Naive thymus-derived CD8-positive, alpha-beta T cell (primary cell): ENCODE measurements around the gene TCTA. TPM values are rescaled to one million over a fixed set of nuclear protein-coding genes. Genes with fewer than 3 reads are reported as not detected.

Experiments used
- ATAC-seq, 2 donors: fragments of 150-1000 bp; cut with Tn5 transposase in 1 of 2; sonication (Bioruptor Pico), chemical (Tn5 transposase) in 1 of 2; 1 replicate in 1 of 2; 2 replicates in 1 of 2; pipeline ENCODE4 v1.10.0; 2021; ENCODE audit warnings: mild to moderate bottlenecking in 2 of 2, moderate library complexity in 2 of 2
- POLR2A ChIA-PET: fragments of 350-600 bp; sonication (Branson Sonifier 250); formaldehyde crosslinking; loops from one replicate; lab custom pipeline; 2021; ENCODE audit warnings: antibody characterized with exemption; lab: Charles Lee
- DNase-seq, 10 donors: peaks; one replicate each; pipeline versions ENCODE4 v3.0.0 to v3.0.0-alpha.2; 2020 to 2022
- H3K27ac Mint-ChIP-seq, 10 donors: one replicate each; pipeline ENCODE4 v1.8.0; 2020 to 2022; ENCODE audit warnings: mild to moderate bottlenecking in 10 of 10, mixed read lengths in 10 of 10, moderate library complexity in 4 of 10, inconsistent platforms in 1 of 10
- H3K27me3 Mint-ChIP-seq, 5 donors: one replicate each; pipeline ENCODE4 v1.8.0; 2021 to 2022; ENCODE audit warnings: mixed read lengths in 5 of 5
- H3K36me3 Mint-ChIP-seq, 3 donors: one replicate each; pipeline ENCODE4 v1.8.0; 2020 to 2022; ENCODE audit warnings: mixed read lengths in 3 of 3, mild to moderate bottlenecking in 2 of 3, inconsistent platforms in 1 of 3
- H3K4me1 Mint-ChIP-seq, 4 donors: one replicate each; pipeline ENCODE4 v1.8.0; 2021 to 2022; ENCODE audit warnings: mixed read lengths in 4 of 4
- H3K4me3 Mint-ChIP-seq, 10 donors: one replicate each; pipeline ENCODE4 v1.8.0; 2020 to 2022; ENCODE audit warnings: mild to moderate bottlenecking in 10 of 10, mixed read lengths in 10 of 10, moderate library complexity in 6 of 10, inconsistent platforms in 1 of 10
- H3K9me3 Mint-ChIP-seq, 9 donors: one replicate each; pipeline ENCODE4 v1.8.0; 2020 to 2022; ENCODE audit warnings: mixed read lengths in 9 of 9, mild to moderate bottlenecking in 3 of 9, inconsistent platforms in 1 of 9, moderate library complexity in 1 of 9
- polyA plus RNA-seq, 3 donors: library from polyadenylated mRNA; unstranded; fragments of 300-500 nt; fragmentation: Illumina TruSeq; gene quantifications; one replicate each; pipeline ENCODE4 v1.2.3, GENCODE V29; 2021
- total RNA-seq, 8 experiments: library from RNA in 2 of 8; stranded (reverse) in 2 of 8; gene quantifications; one replicate each; pipeline ENCODE4 v1.2.3 and lab custom pipeline; 2021 to 2026

Gene TCTA
- total and polyA plus RNA-seq, 5 experiments from 2014 or later: 34.0 to 48.8 (median 37.6) TPM

DNA sequence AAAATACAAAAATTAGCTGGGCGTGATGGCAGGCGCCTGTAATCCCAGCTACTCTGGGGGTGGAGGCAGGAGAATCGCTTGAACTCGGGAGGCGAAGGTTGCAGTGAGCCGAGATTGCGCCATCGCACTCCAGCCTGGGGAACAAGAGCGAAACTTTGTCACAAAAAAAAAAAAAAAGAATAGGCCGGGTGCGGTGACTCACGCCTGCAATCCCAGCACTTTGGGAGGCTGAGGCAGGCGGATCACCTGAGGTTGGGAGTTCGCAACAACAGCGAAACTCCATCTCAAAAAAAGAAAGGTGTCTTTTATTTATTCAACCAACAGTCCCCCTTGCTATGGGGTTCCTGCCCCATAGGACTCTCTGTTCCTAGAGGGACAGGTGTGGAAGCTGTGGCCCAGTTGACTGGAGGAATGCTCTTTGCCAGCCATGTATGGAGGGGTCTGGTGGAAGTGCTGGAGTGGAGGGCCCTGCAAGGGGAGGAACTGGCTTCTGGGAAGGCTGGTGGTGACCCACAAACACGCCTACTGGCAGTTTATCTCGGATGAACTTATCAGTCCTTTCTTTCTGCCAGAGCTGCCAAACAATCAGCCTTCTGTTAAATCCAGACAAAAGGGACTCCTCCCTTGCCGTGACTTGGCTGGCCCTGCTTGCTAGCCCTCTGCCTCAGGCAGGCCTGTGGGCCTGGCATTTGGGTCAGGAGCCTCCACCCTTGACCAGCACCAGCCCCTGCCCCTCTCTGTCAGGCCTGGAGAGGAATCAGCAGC, 53.2 kb downstream of the TCTA start:
- DNase-seq (no peak), ATAC-seq (no peak)
- Mint-ChIP-seq H3K4me1 (peaks cover 0 to 11% (median 4%) of the 10 kb centered on the region in 4 donors), H3K27me3 (no peaks in the 10 kb centered on the region), H3K9me3 (no peaks in the 10 kb centered on the region), H3K27ac (no peak overlapping the region), H3K36me3 (no peaks in the 10 kb centered on the region), H3K4me3 (no peak overlapping the region)
- POLR2A ChIA-PET: no interaction called here

Other genes starting within 250 kb of the TCTA start
- gene CCDC71, start 246.1 kb upstream of the TCTA start, total RNA-seq: 10 to 100 TPM; 44.0 to 44.7 TPM
- gene CCDC71, start 246.1 kb upstream of the TCTA start, polyA plus RNA-seq: 1 to 10 TPM; 1.6 to 2.0 (median 1.8) TPM
- 1 to 10 TPM; 7.0 to 7.1 TPM for gene KLHDC8B, start 240.8 kb upstream of the TCTA start, total RNA-seq
- 1 to 10 TPM; 3.6 to 4.9 (median 4.2) TPM for gene KLHDC8B, start 240.8 kb upstream of the TCTA start, polyA plus RNA-seq
- 10 to 100 TPM; 11.6 to 12.1 TPM for gene C3orf62, start 135.2 kb upstream of the TCTA start, total RNA-seq
- gene C3orf62, start 135.2 kb upstream of the TCTA start, polyA plus RNA-seq: 1 to 10 TPM in 1 of 3 donors, under 1 TPM in 2; 0.73 to 1.4 (median 0.75) TPM
- 100 to 1,000 TPM; 108 to 118 TPM for gene USP4, start 72.4 kb upstream of the TCTA start, total RNA-seq
- gene USP4, start 72.4 kb upstream of the TCTA start, polyA plus RNA-seq: 10 to 100 TPM; 49.6 to 69.1 (median 50.6) TPM
- gene GPX1, start 54.1 kb upstream of the TCTA start, total RNA-seq: 10 to 100 TPM; 73.6 to 83.7 TPM
- 100 to 1,000 TPM; 149 to 249 (median 224) TPM for gene GPX1, start 54.1 kb upstream of the TCTA start, polyA plus RNA-seq
- gene RHOA, start 447 bp upstream of the TCTA start, total RNA-seq: 100 to 1,000 TPM; 235 to 254 TPM
- gene RHOA, start 447 bp upstream of the TCTA start, polyA plus RNA-seq: 100 to 1,000 TPM; 478 to 683 (median 552) TPM
- gene AMT, start 10.1 kb downstream of the TCTA start, total RNA-seq: 1 to 10 TPM; 9.4 to 9.9 TPM
- 1 to 10 TPM; 1.6 to 3.1 (median 1.9) TPM for gene AMT, start 10.1 kb downstream of the TCTA start, polyA plus RNA-seq
- gene NICN1, start 16.9 kb downstream of the TCTA start, total RNA-seq: 10 to 100 TPM; 21.6 to 23.0 TPM
- 1 to 10 TPM; 7.4 to 9.7 (median 8.2) TPM for gene NICN1, start 16.9 kb downstream of the TCTA start, polyA plus RNA-seq
- gene DAG1, start 57.8 kb downstream of the TCTA start, total RNA-seq: 10 to 100 TPM; 16.8 to 20.3 TPM
- gene DAG1, start 57.8 kb downstream of the TCTA start, polyA plus RNA-seq: 1 to 10 TPM; 4.6 to 6.4 (median 4.7) TPM
- gene BSN, start 142.1 kb downstream of the TCTA start, total RNA-seq: under 1 TPM; 0.22 to 0.23 TPM
- under 1 TPM in 1 of 3 donors, not detected in 2; 0.19 TPM for gene BSN, start 142.1 kb downstream of the TCTA start, polyA plus RNA-seq